Brain microvascular endothelial cell (primary cell): ENCODE data around the gene DAGLA.
A peak's percentile ranks its signal among the peaks of the same experiment; 100 is the strongest.

Experiments used
- DNase-seq: peaks from one replicate; pipeline ENCODE4 v3.0.0-alpha.2; 2020
- H3K27ac ChIP-seq: fragments of 250-450 bp; sonication (Bioruptor Pico); 2 replicates; pipeline ENCODE4 v1.5.1; 2020; ENCODE audit warnings: mild to moderate bottlenecking, moderate library complexity
- H3K27me3 ChIP-seq: fragments of 250-450 bp; sonication (Bioruptor Pico); replicated peaks from 2 replicates; pipeline ENCODE4 v1.5.1; 2020; ENCODE audit warnings: mild to moderate bottlenecking
- H3K36me3 ChIP-seq: fragments of 250-450 bp; sonication (Bioruptor Pico); replicated peaks from 2 replicates; pipeline ENCODE4 v1.5.1; 2020; ENCODE audit warnings: mild to moderate bottlenecking
- H3K4me3 ChIP-seq: 2 replicates; pipeline ENCODE4 v1.5.1; 2011; ENCODE audit warnings: low read depth, mild to moderate bottlenecking, control low read depth, low read length, moderate library complexity
- in situ Hi-C: cut with HindIII; loops from 2 replicates; pipeline ENCODE4 v1.10.0; 2017; ENCODE audit warnings: low sequenced_read_pairs, low pct_ligation_motif_present
- TF ChIP-seq, protein P1 (sequence below): IDR thresholded peaks from 2 replicates; pipeline ENCODE4 v1.5.1; 2011; ENCODE audit warnings: low read depth, mild to moderate bottlenecking, moderate library complexity, low read length, control low read depth, inconsistent platforms; ENCODE audit errors: missing control alignments

The DAGLA gene

DNA sequence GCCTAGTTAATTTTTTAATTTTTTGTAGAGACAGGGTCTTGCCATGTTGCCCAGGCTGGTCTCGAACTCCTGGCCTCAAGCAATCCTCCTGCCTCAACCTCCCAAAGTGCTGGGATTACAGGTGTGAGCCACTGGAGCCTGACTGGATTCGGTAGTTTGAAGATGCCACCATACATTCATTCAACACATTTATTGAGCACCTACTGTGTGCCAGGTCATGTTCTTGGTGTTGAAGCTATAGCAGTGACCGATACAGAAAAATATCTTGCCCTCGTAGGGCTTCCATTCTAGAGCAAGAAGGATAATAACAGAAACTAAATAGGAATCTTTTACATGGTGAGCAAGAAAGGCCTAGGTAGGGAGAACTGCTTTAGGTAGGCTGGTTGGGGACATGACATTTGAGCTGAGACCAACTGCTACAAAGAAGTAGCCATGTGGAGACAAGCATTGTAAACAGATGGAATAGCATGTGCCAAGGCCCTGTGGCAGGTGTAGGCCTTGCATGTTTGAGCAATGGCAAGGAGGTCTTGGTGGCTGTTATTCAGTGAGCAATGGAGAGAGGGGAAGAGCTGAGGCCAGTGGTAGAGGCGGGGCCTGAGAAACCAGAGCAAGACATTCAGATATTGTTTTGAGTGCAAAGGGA lies 70.6 kb downstream of the DAGLA start:
- Histone ChIP-seq H3K36me3 (no peaks in the 10 kb centered on the region), H3K27ac (no peak overlapping the region), H3K4me3 (no peak overlapping the region), H3K27me3 (no peaks in the 10 kb centered on the region)
- DNase-seq, result no peak
- TF ChIP-seq, protein P1, sequence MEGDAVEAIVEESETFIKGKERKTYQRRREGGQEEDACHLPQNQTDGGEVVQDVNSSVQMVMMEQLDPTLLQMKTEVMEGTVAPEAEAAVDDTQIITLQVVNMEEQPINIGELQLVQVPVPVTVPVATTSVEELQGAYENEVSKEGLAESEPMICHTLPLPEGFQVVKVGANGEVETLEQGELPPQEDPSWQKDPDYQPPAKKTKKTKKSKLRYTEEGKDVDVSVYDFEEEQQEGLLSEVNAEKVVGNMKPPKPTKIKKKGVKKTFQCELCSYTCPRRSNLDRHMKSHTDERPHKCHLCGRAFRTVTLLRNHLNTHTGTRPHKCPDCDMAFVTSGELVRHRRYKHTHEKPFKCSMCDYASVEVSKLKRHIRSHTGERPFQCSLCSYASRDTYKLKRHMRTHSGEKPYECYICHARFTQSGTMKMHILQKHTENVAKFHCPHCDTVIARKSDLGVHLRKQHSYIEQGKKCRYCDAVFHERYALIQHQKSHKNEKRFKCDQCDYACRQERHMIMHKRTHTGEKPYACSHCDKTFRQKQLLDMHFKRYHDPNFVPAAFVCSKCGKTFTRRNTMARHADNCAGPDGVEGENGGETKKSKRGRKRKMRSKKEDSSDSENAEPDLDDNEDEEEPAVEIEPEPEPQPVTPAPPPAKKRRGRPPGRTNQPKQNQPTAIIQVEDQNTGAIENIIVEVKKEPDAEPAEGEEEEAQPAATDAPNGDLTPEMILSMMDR, result no peak
- in situ Hi-C loops, result no loop called here

DNA sequence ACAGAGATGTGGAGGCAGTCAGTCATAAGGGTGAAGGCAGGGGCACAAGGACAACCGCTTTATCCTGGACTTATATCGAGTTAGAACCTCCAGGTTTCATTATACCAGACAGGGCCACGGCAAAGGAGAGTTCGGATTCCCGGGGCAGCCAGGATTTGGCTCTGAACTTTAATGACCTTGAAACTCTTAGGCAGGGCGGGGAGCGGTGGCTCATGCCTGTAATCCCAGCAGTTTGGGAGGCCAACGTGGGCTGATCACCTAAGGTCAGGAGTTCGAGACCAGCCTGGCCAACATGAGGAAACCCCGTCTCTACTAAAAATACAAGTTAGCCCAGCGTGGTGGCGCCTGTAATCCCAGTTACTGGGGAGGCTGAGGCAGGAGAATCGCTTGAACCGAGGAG lies 71.2 kb downstream of the DAGLA start:
- in situ Hi-C loops, result no loop called here
- no peak for DNase-seq
- H3K27ac ChIP-seq, result no peak overlapping the region
- TF ChIP-seq, protein P1, result no peak
- no peaks in the 10 kb centered on the region for H3K36me3 ChIP-seq
- no peak overlapping the region for H3K4me3 ChIP-seq
- H3K27me3 ChIP-seq, result no peaks in the 10 kb centered on the region

DNA sequence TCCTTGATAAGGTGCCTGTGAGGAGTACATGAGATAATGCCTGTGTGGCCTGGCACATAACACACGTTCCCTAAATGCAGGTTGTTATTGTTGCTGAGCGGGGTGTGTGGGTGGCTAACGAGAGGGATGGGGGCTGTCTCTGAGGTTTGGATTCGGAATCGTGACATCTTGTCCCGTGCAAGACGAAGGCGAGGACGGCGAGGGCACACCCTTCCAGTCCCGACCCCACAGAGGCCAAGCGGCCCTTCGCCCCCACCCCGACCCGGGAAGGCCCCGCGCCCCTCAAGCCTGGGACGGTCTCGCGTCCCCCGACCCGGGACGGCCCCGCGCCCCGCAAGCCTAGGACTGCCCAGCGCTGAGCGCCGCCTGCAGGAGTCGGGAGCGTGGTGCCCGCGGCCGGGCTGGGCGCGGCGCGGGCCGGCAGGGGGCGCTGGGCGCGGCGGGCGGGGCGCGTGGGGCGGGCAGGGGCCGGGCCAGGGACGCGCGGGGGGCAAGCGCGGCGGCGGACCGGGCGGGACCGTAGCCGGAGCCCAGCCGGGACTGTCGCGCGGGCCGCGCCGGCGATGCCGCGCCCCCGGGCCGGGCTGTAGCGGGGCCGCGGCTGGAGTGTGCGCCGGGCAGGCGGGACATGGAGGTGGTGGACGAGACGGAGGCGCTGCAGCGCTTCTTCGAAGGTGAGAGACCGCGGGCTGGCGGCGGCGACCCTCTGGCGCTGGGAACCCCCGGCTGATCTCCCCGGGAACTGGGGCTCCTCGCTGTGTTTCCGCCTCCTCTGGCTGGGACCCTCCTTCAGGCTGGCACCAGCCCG lies 72.1 kb downstream of the DAGLA start, which contains the start of gene MYRF:
Gene MYRF (plus strand): TSS at position 520 of the 808 bp plus-strand sequence. CDS start 109 bp downstream, at position 629.
- H3K27me3 ChIP-seq, result no peaks in the 10 kb centered on the region
- TF ChIP-seq, protein P1, result peak; percentile 46
- in situ Hi-C loops, result no loop called here

GRCh38 chr11:61752925-61753521 lies 72.8 kb downstream of the DAGLA start:
- no peak for DNase-seq
- Histone ChIP-seq H3K27ac (no peak overlapping the region), H3K4me3 (peak overlapping the region; percentile 67), H3K36me3 (no peaks in the 10 kb centered on the region), H3K27me3 (no peaks in the 10 kb centered on the region)
- in situ Hi-C loops, result no loop called here
- TF ChIP-seq, protein P1, result no peak

More for the DNA sequence above, 72.1 kb downstream of the DAGLA start, which contains the start of gene MYRF:
- H3K27ac ChIP-seq, result no peak within 1 kb of the TSS
- H3K4me3 ChIP-seq, result peak within 1 kb of the TSS; percentile 67
- DNase-seq, result no peak
- H3K36me3 ChIP-seq, result no peaks in the 10 kb centered on the region

- Histone ChIP-seq H3K4me3 (peak overlapping the region; percentile 67), H3K36me3 (no peaks in the 10 kb centered on the region), H3K27ac (no peak overlapping the region), H3K27me3 (no peaks in the 10 kb centered on the region)
- no peak for DNase-seq
- in situ Hi-C loops, result no loop called here
- TF ChIP-seq, protein P1, result no peak
Measured at GRCh38 chr11:61753672-61754071, 73.5 kb downstream of the DAGLA start.
